Stimulated activated naive CD8-positive, alpha-beta T cell treated with anti-CD3 and anti-CD28 coated beads, Interleukin-15, Interleukin-2, amounts not matched to agents 100 ng/mL and 50 ng/mL, for 24 hours (primary cell): Measurements from ENCODE around the gene RAB6B.

Experiments used
- H3K27ac Mint-ChIP-seq: one replicate; pipeline ENCODE4 v1.8.0; 2021; ENCODE audit warnings: mild to moderate bottlenecking, mixed read lengths
- H3K27me3 Mint-ChIP-seq: one replicate; pipeline ENCODE4 v1.8.0; 2021; ENCODE audit warnings: mixed read lengths
- H3K36me3 Mint-ChIP-seq: one replicate; pipeline ENCODE4 v1.8.0; 2021; ENCODE audit warnings: low read depth, mixed read lengths
- H3K4me1 Mint-ChIP-seq: one replicate; pipeline ENCODE4 v1.8.0; 2021; ENCODE audit warnings: low read depth, mixed read lengths
- H3K4me3 Mint-ChIP-seq: one replicate; pipeline ENCODE4 v1.8.0; 2021; ENCODE audit warnings: mild to moderate bottlenecking, mixed read lengths
- H3K9me3 Mint-ChIP-seq: one replicate; pipeline ENCODE4 v1.8.0; 2021; ENCODE audit warnings: mixed read lengths

Gene RAB6B

GRCh38 chr3:133934996-133935842 lies 39.5 kb upstream of the RAB6B start:
- Mint-ChIP-seq H3K4me1 (no peaks in the 10 kb centered on the region), H3K9me3 (no peaks in the 10 kb centered on the region), H3K27ac (no peak overlapping the region), H3K27me3 (no peaks in the 10 kb centered on the region), H3K36me3 (no peaks in the 10 kb centered on the region), H3K4me3 (no peak overlapping the region)

- peaks cover under 1% of the 10 kb centered on the region for H3K27me3 Mint-ChIP-seq
- no peak overlapping the region for H3K27ac Mint-ChIP-seq
- no peaks in the 10 kb centered on the region for H3K36me3 Mint-ChIP-seq
- no peaks in the 10 kb centered on the region for H3K4me1 Mint-ChIP-seq
- H3K9me3 Mint-ChIP-seq, result no peaks in the 10 kb centered on the region
- no peak overlapping the region for H3K4me3 Mint-ChIP-seq
Observed at GRCh38 chr3:133934073-133934970, 38.6 kb upstream of the RAB6B start.

DNA sequence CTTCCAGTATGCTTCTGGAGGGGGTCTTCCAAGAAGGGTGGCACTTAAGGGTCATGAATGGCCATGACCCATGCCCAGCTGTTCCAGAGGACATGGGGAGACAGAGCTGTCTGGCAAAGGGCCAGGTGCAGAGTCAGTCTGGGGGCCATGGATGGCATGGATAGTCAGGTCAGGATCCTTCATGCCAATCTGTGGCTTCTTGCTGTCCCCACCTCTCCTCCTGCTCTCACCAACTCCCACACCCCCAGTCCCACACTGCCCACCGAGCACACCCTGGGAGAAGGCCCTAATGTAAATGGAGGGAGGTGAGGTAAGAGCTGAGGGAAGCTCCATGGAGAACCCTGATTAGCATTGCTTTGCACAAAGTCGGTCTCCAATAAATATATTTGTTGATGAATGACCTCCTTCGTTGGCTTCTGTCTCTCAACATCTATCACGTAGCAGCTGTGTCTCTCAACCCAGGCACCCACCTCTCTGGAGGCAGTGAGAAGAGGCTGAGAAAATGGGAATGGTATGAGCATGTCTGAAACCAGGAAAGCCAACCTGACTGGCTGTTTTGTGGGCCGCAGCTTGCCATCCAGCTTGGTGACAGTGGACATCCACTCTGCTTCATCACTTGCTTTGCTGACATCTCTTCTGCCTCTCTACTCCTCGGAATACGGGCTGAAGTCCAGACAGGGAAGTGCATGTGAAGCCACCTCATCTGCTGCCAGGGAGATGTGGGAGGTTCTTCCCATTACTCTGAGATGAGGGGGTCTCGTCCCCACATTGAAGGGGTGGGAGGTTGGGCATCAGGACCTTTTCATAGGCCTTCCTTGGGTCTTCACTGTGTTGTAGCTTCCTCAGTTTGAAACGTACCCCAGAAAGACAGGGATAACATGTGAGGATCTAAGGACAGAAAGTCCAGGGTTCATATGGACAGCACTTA lies 37.7 kb upstream of the RAB6B start:
- H3K4me3 Mint-ChIP-seq, result no peak overlapping the region
- no peaks in the 10 kb centered on the region for H3K9me3 Mint-ChIP-seq
- H3K27ac Mint-ChIP-seq, result no peak overlapping the region
- peaks cover 8% of the 10 kb centered on the region for H3K27me3 Mint-ChIP-seq
- peaks cover 3% of the 10 kb centered on the region for H3K4me1 Mint-ChIP-seq
- no peaks in the 10 kb centered on the region for H3K36me3 Mint-ChIP-seq

DNA sequence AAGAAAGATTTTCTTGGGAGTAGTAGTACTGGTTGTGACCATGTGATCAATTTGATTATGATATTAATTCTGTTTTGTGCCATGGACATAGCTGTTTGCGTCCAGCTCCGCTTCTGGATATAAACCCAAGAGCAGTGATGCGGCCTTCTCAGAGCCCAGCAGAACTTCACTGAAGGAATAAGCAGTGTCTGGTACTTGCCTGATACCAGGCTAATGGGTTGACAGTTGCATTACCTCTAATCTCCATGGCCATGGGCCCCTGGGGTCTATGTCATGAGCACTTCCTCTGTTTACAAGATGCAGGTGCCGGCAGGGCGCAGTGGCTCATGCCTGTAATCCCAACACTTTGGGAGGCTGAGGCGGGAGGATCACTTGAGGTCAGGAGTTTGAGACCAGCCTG lies 36.3 kb upstream of the RAB6B start:
- Mint-ChIP-seq H3K4me3 (no peak overlapping the region), H3K27ac (no peak overlapping the region), H3K27me3 (peaks cover 13% of the 10 kb centered on the region), H3K4me1 (peaks cover 9% of the 10 kb centered on the region), H3K9me3 (no peaks in the 10 kb centered on the region), H3K36me3 (no peaks in the 10 kb centered on the region)

GRCh38 chr3:133931084-133931483 lies 35.4 kb upstream of the RAB6B start:
- Mint-ChIP-seq H3K4me3 (no peak overlapping the region), H3K9me3 (no peaks in the 10 kb centered on the region), H3K27ac (no peak overlapping the region), H3K27me3 (peaks cover 20% of the 10 kb centered on the region), H3K4me1 (peaks cover 9% of the 10 kb centered on the region), H3K36me3 (no peaks in the 10 kb centered on the region)

DNA sequence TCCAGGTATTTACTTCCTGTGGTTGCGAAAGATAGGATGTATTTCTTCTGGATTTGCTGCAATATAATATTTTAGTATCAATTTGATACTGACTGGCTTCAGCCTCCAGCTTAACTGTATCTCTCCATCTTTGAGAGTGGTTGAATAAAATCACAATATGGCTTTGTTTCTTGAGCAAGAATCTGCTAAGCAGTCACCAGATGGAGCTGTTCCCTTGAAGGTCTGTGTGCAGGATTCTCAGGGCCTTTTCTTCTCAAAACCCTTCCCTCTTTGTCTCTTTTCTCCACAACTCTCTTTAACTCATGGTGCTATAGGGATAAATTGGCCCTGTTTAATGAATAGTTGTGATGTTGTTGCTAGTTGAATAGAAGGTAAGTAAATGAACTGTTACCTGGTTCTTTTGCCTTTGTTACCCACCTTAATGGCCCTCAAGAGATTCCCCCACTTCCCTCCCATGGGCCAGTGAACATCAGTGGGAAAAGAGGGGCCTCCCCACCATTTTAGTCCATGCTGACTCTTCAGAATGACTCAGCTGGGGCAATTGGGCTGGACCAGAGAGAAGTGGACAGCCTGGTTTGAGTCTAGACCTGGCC lies 34.8 kb upstream of the RAB6B start:
- Mint-ChIP-seq H3K4me3 (no peak overlapping the region), H3K9me3 (no peaks in the 10 kb centered on the region), H3K27me3 (peaks cover 20% of the 10 kb centered on the region), H3K27ac (no peak overlapping the region), H3K36me3 (no peaks in the 10 kb centered on the region), H3K4me1 (peaks cover 9% of the 10 kb centered on the region)

- Mint-ChIP-seq H3K27ac (no peak overlapping the region), H3K4me3 (no peak overlapping the region), H3K4me1 (peaks cover 9% of the 10 kb centered on the region), H3K27me3 (peaks cover 20% of the 10 kb centered on the region), H3K9me3 (no peaks in the 10 kb centered on the region), H3K36me3 (no peaks in the 10 kb centered on the region)
Observed at GRCh38 chr3:133928903-133929607, 33.4 kb upstream of the RAB6B start.

DNA sequence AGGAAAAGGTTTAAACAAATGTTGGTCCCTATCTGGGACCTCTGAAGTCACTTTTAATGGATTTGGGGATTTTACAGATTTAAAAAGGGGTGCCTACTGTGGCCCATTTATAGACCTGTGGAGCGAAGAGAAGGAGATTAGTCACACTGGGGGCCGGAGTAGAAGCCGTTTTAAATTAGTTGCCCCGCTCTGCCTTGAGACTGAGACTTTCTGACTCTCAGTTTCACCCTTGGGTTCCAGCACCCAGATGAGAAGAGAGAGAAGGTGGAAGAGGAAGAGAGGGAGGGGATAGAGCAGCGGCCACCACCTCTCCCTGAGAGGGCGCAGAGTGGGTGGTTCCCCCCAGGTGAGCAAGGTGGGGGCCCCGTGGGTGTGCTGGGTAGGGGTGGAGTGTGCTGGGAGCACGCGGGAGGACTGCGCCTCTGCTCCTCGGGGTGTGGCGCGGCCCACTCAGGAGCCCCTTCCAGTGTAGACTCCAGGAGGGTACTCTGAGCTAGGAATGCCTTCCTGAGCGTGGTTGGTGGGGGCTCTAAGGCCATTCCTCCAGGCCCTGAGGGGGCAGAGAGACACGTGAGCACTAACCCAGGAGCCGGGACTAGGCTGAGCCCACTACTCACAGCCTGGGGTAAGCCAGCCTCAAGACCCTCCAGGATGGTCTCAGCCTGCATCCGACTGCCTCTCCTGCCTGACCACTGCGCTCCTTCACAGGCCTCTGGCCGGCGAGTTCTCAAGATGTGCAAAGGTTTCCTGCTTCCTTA lies 32.6 kb upstream of the RAB6B start:
- Mint-ChIP-seq H3K27ac (no peak overlapping the region), H3K4me1 (peaks cover 9% of the 10 kb centered on the region), H3K9me3 (no peaks in the 10 kb centered on the region), H3K36me3 (no peaks in the 10 kb centered on the region), H3K4me3 (peak overlapping the region; percentile 58), H3K27me3 (peaks cover 20% of the 10 kb centered on the region)

DNA sequence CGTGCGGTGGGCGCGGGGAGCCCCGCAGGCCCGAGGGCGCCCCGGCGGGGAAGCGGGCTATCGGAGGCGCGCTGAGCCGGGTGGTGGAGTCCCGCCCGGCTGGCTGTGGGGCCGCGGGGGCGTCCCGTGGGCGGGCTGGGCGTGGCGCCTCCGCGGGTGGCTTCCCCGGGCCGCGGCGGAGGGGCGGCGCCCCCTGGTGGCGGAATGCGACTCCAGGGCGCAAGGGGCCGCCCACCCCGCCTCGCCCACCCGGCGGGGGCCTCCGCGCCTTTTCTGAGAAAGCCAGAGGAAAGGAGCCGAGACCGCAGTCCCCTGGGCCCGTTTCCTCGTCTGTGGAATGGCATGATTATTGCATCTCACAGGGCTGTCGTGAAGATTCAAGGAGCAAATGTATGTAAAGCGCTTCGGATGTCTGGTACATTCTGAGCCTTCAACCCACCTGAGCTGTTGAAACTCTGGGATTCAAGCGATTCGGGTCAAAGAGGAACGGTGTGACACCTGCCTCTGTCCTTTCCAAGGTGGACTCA lies 31.9 kb upstream of the RAB6B start:
- Mint-ChIP-seq H3K27me3 (peaks cover 20% of the 10 kb centered on the region), H3K4me1 (peaks cover 9% of the 10 kb centered on the region), H3K36me3 (no peaks in the 10 kb centered on the region), H3K9me3 (no peaks in the 10 kb centered on the region), H3K4me3 (peak overlapping the region; percentile 58), H3K27ac (no peak overlapping the region)

DNA sequence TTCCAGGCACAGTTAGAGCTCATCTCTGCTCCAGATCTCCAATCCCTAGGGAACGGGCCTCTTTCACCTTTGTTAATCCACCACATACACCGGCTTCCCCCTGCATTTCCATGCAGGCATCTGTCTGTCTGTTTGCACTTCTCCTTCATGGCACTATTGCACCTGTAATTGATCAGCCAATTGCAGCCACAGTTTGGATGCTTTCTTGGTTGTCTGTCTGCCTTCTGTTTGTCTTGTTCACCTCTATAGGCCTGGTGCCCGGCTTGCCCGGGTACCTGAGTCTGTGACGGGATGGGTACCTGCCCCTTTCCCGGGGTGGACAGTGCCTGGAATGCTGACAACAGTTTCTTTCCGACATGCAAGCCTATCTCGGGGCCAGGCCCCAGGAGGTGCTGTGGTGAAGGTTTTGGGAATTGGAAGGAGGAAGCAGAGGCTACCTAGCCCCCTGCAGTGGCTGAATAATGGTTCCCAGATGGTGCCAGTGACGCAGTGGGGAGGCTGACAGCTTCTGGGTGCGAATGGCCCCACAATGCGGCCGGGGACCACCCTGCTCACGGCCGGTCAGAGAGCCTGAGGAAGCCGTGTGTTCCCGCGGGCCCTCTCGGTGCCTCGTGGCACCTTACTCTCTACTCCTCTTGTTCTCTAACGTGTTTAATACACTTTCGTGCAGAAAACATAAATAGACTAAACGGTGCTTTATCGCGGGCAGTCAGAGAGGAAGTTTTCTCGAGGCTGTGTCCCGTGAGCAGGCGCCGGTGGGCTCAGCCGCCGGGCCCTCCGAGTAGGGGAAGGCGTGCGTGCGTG lies 31.3 kb upstream of the RAB6B start:
- Mint-ChIP-seq H3K36me3 (no peaks in the 10 kb centered on the region), H3K4me1 (peaks cover 9% of the 10 kb centered on the region), H3K9me3 (no peaks in the 10 kb centered on the region), H3K27ac (no peak overlapping the region), H3K27me3 (peaks cover 20% of the 10 kb centered on the region), H3K4me3 (peak overlapping the region; percentile 36)

GRCh38 chr3:133925960-133926735 lies 30.5 kb upstream of the RAB6B start:
- H3K27ac Mint-ChIP-seq, result no peak overlapping the region

GRCh38 chr3:133924041-133924440 lies 28.4 kb upstream of the RAB6B start:
- Mint-ChIP-seq H3K36me3 (no peaks in the 10 kb centered on the region), H3K27ac (no peak overlapping the region), H3K4me3 (no peak overlapping the region), H3K9me3 (no peaks in the 10 kb centered on the region), H3K4me1 (peaks cover 9% of the 10 kb centered on the region), H3K27me3 (peaks cover 27% of the 10 kb centered on the region)

More at GRCh38 chr3:133925960-133926735, 30.5 kb upstream of the RAB6B start:
- H3K9me3 Mint-ChIP-seq, result no peaks in the 10 kb centered on the region
- H3K4me1 Mint-ChIP-seq, result peaks cover 9% of the 10 kb centered on the region
- no peaks in the 10 kb centered on the region for H3K36me3 Mint-ChIP-seq
- peaks cover 20% of the 10 kb centered on the region for H3K27me3 Mint-ChIP-seq
- H3K4me3 Mint-ChIP-seq, result no peak overlapping the region
